WTC11 (cell line): Measurements from ENCODE around the gene DYSF. TPM values are rescaled to one million over a fixed set of nuclear protein-coding genes. Genes with fewer than 3 reads are reported as not detected.

Experiments used
- ATAC-seq: fragments of 200-7000 bp; cut with Tn5 transposase; 2 replicates; pipeline ENCODE4 v1.10.0; 2021; ENCODE audit warnings: mild to moderate bottlenecking, moderate library complexity
- CTCF ChIA-PET: fragments of 300-600 bp; sonication (Branson Sonifier 250); formaldehyde crosslinking; loops from one replicate; lab custom pipeline; 2021; ENCODE audit warnings: antibody characterized with exemption; lab: Charles Lee
- POLR2A ChIA-PET: fragments of 350-600 bp; sonication (Branson Sonifier 250); formaldehyde crosslinking; loops from one replicate; lab custom pipeline; 2021; ENCODE audit warnings: antibody characterized with exemption; lab: Charles Lee
- DNase-seq: peaks from one replicate; pipeline ENCODE4 v3.0.0; 2021; ENCODE audit warnings: low spot score
- H3K27ac Mint-ChIP-seq: 2 replicates; pipeline ENCODE4 v1.8.0; 2021; ENCODE audit warnings: mixed read lengths
- H3K27me3 Mint-ChIP-seq: 2 replicates; pipeline ENCODE4 v1.8.0; 2021; ENCODE audit warnings: low read depth, mild to moderate bottlenecking, moderate library complexity, mixed read lengths
- H3K36me3 Mint-ChIP-seq: 2 replicates; pipeline ENCODE4 v1.8.0; 2021; ENCODE audit warnings: mixed read lengths
- H3K4me1 Mint-ChIP-seq: 2 replicates; pipeline ENCODE4 v1.8.0; 2022; ENCODE audit warnings: mixed read lengths
- H3K4me3 Mint-ChIP-seq: 2 replicates; pipeline ENCODE4 v1.8.0; 2021; ENCODE audit warnings: mild to moderate bottlenecking, moderate library complexity, mixed read lengths
- H3K9me3 Mint-ChIP-seq: 2 replicates; pipeline ENCODE4 v1.8.0; 2021; ENCODE audit warnings: mixed read lengths
- AR ChIP-seq: fragments of 250-450 bp; sonication (Bioruptor Pico); IDR thresholded peaks from 2 replicates; pipeline ENCODE4 v1.9.0; 2021; ENCODE audit warnings: mild to moderate bottlenecking
- ATF1 ChIP-seq: sonication (generic); formaldehyde crosslinking; IDR thresholded peaks from 2 replicates; pipeline ENCODE4 v1.8.1; 2023; ENCODE audit warnings: mild to moderate bottlenecking, moderate library complexity, missing genetic modification reagents
- CBFB ChIP-seq: sonication (generic); formaldehyde crosslinking; IDR thresholded peaks from 2 replicates; pipeline ENCODE4 v1.8.1; 2022; ENCODE audit warnings: mild to moderate bottlenecking, low read depth, missing genetic modification reagents
- ERG ChIP-seq: fragments of 250-450 bp; sonication (Bioruptor Pico); IDR thresholded peaks from 2 replicates; pipeline ENCODE4 v1.8.0; 2021; ENCODE audit warnings: mild to moderate bottlenecking
- ESRRA ChIP-seq: sonication (generic); formaldehyde crosslinking; IDR thresholded peaks from 2 replicates; pipeline ENCODE4 v1.8.1; 2022; ENCODE audit warnings: mild to moderate bottlenecking, missing genetic modification reagents, borderline replicate concordance
- FOXK1 ChIP-seq: sonication (generic); formaldehyde crosslinking; IDR thresholded peaks from 2 replicates; pipeline ENCODE4 v1.8.0; 2022; ENCODE audit warnings: mild to moderate bottlenecking, moderate library complexity, missing genetic modification reagents
- GTF2I ChIP-seq: fragments of 250-450 bp; sonication (Bioruptor Pico); conservative IDR thresholded peaks from 2 replicates; pipeline ENCODE4 v1.4.0; 2021; ENCODE audit warnings: mild to moderate bottlenecking
- JUN ChIP-seq: sonication (generic); formaldehyde crosslinking; IDR thresholded peaks from 2 replicates; pipeline ENCODE4 v1.8.0; 2023; ENCODE audit warnings: mild to moderate bottlenecking, missing genetic modification reagents
- MAX ChIP-seq: sonication (generic); formaldehyde crosslinking; IDR thresholded peaks from 2 replicates; pipeline ENCODE4 v1.8.0; 2022; ENCODE audit warnings: mild to moderate bottlenecking, missing genetic modification reagents
- NFYB ChIP-seq: sonication (generic); formaldehyde crosslinking; conservative IDR thresholded peaks from 2 replicates; pipeline ENCODE4 v1.8.0; 2022; ENCODE audit warnings: low read depth, missing genetic modification reagents
- RELA ChIP-seq: sonication (generic); formaldehyde crosslinking; IDR thresholded peaks from 2 replicates; pipeline ENCODE4 v1.8.1; 2022; ENCODE audit warnings: missing genetic modification reagents, mild to moderate bottlenecking, borderline replicate concordance
- TEAD1 ChIP-seq: sonication (generic); formaldehyde crosslinking; IDR thresholded peaks from 2 replicates; pipeline ENCODE4 v1.8.0; 2022; ENCODE audit warnings: mild to moderate bottlenecking, missing genetic modification reagents
- USF1 ChIP-seq: sonication (generic); formaldehyde crosslinking; IDR thresholded peaks from 2 replicates; pipeline ENCODE4 v1.8.0; 2022; ENCODE audit warnings: mild to moderate bottlenecking, missing genetic modification reagents
- USF2 ChIP-seq: sonication (generic); formaldehyde crosslinking; IDR thresholded peaks from 2 replicates; pipeline ENCODE4 v1.8.1; 2023; ENCODE audit warnings: mild to moderate bottlenecking, missing genetic modification reagents, moderate library complexity
- ZNF281 ChIP-seq: sonication (generic); formaldehyde crosslinking; IDR thresholded peaks from 2 replicates; pipeline ENCODE4 v1.8.0; 2023; ENCODE audit warnings: mild to moderate bottlenecking, missing genetic modification reagents
- ZNF317 ChIP-seq: sonication (generic); formaldehyde crosslinking; IDR thresholded peaks from 2 replicates; pipeline ENCODE4 v1.8.1; 2023; ENCODE audit warnings: low read depth, mild to moderate bottlenecking, moderate library complexity, missing genetic modification reagents, borderline replicate concordance
- ZNF396 ChIP-seq: fragments of 250-450 bp; sonication (Bioruptor Pico); IDR thresholded peaks from 2 replicates; pipeline ENCODE4 v1.8.0; 2021; ENCODE audit warnings: mild to moderate bottlenecking, moderate library complexity, borderline replicate concordance
- ZNF532 ChIP-seq: fragments of 250-450 bp; sonication (Bioruptor Pico); IDR thresholded peaks from 2 replicates; pipeline ENCODE4 v1.9.0; 2021; ENCODE audit warnings: mild to moderate bottlenecking, borderline replicate concordance
- ZSCAN18 ChIP-seq: fragments of 250-450 bp; sonication (Bioruptor Pico); IDR thresholded peaks from 2 replicates; pipeline ENCODE4 v2.1.2; 2022; ENCODE audit warnings: mild to moderate bottlenecking, moderate library complexity
- total RNA-seq: library from RNA; stranded (reverse); gene quantifications from 3 replicates; pipeline ENCODE4 v1.2.3, GENCODE V29; 2021

DYSF gene
- total RNA-seq, 1 experiment from 2014 or later: 14.8 TPM

- TF ChIP-seq RELA (CRISPR knock-in tag) (no peak), CBFB (CRISPR knock-in tag) (no peak), USF2 (CRISPR knock-in tag) (no peak), TEAD1 (CRISPR knock-in tag) (no peak), ERG (CRISPR knock-in tag) (no peak), ZNF532 (CRISPR knock-in tag) (no peak), FOXK1 (no peak), ZNF396 (no peak), AR (CRISPR knock-in tag) (no peak), NFYB (no peak), MAX (no peak), JUN (CRISPR knock-in tag) (no peak), ATF1 (no peak), ZNF317 (CRISPR knock-in tag) (no peak), ESRRA (CRISPR knock-in tag) (no peak)
- TF ChIP-seq, all 79 proteins: peak for 0
- H3K9me3 Mint-ChIP-seq: no peaks in the 10 kb centered on the region
- peaks cover 2% of the 10 kb centered on the region; the same call in 1 of the 2 replicates for H3K36me3 Mint-ChIP-seq
- DNase-seq (peak; percentile 9), ATAC-seq (no peak)
- ChIA-PET POLR2A (no interaction called here), CTCF (interaction anchor here (0.7 to 1.4 kb wide), 4 partner anchors 16 to 194 kb away, joined by 3 read pairs; partner anchors contain the start of gene ZNF638)
- no peak overlapping the region for H3K4me3 Mint-ChIP-seq
- H3K27me3 Mint-ChIP-seq: no peaks in the 10 kb centered on the region
- no peak overlapping the region; the same call in 1 of the 2 replicates for H3K27ac Mint-ChIP-seq
- peaks cover 25% of the 10 kb centered on the region for H3K4me1 Mint-ChIP-seq
Measured at GRCh38 chr2:71526141-71526540, 72.8 kb downstream of the DYSF start.

GRCh38 chr2:71526975-71527374, 73.6 kb downstream of the DYSF start:
- DNase-seq: peak; percentile 8
- H3K4me1 Mint-ChIP-seq: peaks cover 25% of the 10 kb centered on the region
- H3K27me3 Mint-ChIP-seq: no peaks in the 10 kb centered on the region
- CTCF ChIA-PET: interaction anchor here (1.0 to 1.4 kb wide), 2 partner anchors 18 to 66 kb away, joined by 3 read pairs; no protein-coding TSS in a partner anchor
- H3K27ac Mint-ChIP-seq: no peak overlapping the region
- H3K9me3 Mint-ChIP-seq: no peaks in the 10 kb centered on the region
- H3K4me3 Mint-ChIP-seq: no peak overlapping the region
- TF ChIP-seq ZNF317 (CRISPR knock-in tag) (no peak), GTF2I (no peak), ZSCAN18 (no peak), ZNF281 (CRISPR knock-in tag) (no peak), USF1 (no peak)
- H3K36me3 Mint-ChIP-seq: no peaks in the 10 kb centered on the region
- POLR2A ChIA-PET: no interaction called here
- peak; percentile 21; the same call in 1 of the 2 replicates for ATAC-seq
